DOHH2 (cell line): ENCODE results near the gene C1QTNF12.

Source experiments
- H3F3A ChIP-seq: fragments of 200-600 bp; sonication (generic), shearing (Covaris generic); 2 replicates; pipeline ENCODE4 v1.6.0; 2016; ENCODE audit warnings: antibody characterized with exemption, mild to moderate bottlenecking; ENCODE audit not compliant: control insufficient read depth, insufficient read depth
- H3K27ac ChIP-seq: fragments of 200-600 bp; sonication (generic); 2 replicates; pipeline ENCODE4 v1.5.1; 2014; ENCODE audit warnings: low read depth, mild to moderate bottlenecking, low read length, moderate library complexity
- H3K27me3 ChIP-seq: fragments of 200-600 bp; sonication (generic); 2 replicates; pipeline ENCODE4 v1.6.1; 2014; ENCODE audit warnings: mild to moderate bottlenecking, low read length, mixed read lengths; ENCODE audit not compliant: control insufficient read depth
- H3K36me3 ChIP-seq: fragments of 200-600 bp; sonication (generic); 2 replicates; pipeline ENCODE4 v1.6.1; 2014; ENCODE audit warnings: mild to moderate bottlenecking, low read length, moderate library complexity, mixed read lengths; ENCODE audit not compliant: control insufficient read depth
- H3K4me1 ChIP-seq: fragments of 200-600 bp; sonication (generic); 2 replicates; pipeline ENCODE4 v1.6.1; 2014; ENCODE audit warnings: mild to moderate bottlenecking, low read length, mixed read lengths; ENCODE audit not compliant: control insufficient read depth
- H3K4me2 ChIP-seq: fragments of 200-600 bp; sonication (generic); 2 replicates; pipeline ENCODE4 v1.6.0; 2014; ENCODE audit warnings: mild to moderate bottlenecking, low read length, moderate library complexity
- H3K4me3 ChIP-seq: fragments of 200-600 bp; sonication (generic); 2 replicates; pipeline ENCODE4 v1.5.1; 2014; ENCODE audit warnings: mild to moderate bottlenecking, low read length, mixed read lengths
- H3K79me2 ChIP-seq: fragments of 200-600 bp; sonication (generic); 2 replicates; pipeline ENCODE4 v1.6.1; 2014; ENCODE audit warnings: mild to moderate bottlenecking, low read length, mixed read lengths; ENCODE audit not compliant: control insufficient read depth
- H3K9me2 ChIP-seq: fragments of 200-600 bp; sonication (generic); replicated peaks from 2 replicates; pipeline ENCODE4 v1.6.1; 2014; ENCODE audit warnings: mild to moderate bottlenecking, low read length, mixed read lengths; ENCODE audit not compliant: control insufficient read depth
- H3K9me3 ChIP-seq: fragments of 200-600 bp; sonication (generic); 2 replicates; pipeline ENCODE4 v1.6.1; 2014; ENCODE audit warnings: antibody characterized with exemption, low read length, mixed read lengths; ENCODE audit not compliant: control insufficient read depth, insufficient read depth
- H4K20me1 ChIP-seq: fragments of 200-600 bp; sonication (generic); 2 replicates; pipeline ENCODE4 v1.6.0; 2014; ENCODE audit warnings: low read depth, mild to moderate bottlenecking, antibody characterized with exemption, low read length, moderate library complexity; ENCODE audit not compliant: control insufficient read depth, insufficient read depth
- EZH2phosphoT487 ChIP-seq: fragments of 200-600 bp; sonication (generic); IDR thresholded peaks from 2 replicates; pipeline ENCODE4 v1.6.1; 2017; ENCODE audit warnings: borderline replicate concordance, mild to moderate bottlenecking, antibody characterized with exemption, low read length, moderate library complexity, mixed read lengths
- TF ChIP-seq, protein P1 (sequence below): fragments of 200-600 bp; sonication (generic); IDR thresholded peaks from one replicate; pipeline ENCODE4 v1.5.1; 2014; ENCODE audit warnings: antibody characterized with exemption, mild to moderate bottlenecking, low read depth, low read length; ENCODE audit not compliant: poor library complexity, severe bottlenecking

The C1QTNF12 gene

DNA sequence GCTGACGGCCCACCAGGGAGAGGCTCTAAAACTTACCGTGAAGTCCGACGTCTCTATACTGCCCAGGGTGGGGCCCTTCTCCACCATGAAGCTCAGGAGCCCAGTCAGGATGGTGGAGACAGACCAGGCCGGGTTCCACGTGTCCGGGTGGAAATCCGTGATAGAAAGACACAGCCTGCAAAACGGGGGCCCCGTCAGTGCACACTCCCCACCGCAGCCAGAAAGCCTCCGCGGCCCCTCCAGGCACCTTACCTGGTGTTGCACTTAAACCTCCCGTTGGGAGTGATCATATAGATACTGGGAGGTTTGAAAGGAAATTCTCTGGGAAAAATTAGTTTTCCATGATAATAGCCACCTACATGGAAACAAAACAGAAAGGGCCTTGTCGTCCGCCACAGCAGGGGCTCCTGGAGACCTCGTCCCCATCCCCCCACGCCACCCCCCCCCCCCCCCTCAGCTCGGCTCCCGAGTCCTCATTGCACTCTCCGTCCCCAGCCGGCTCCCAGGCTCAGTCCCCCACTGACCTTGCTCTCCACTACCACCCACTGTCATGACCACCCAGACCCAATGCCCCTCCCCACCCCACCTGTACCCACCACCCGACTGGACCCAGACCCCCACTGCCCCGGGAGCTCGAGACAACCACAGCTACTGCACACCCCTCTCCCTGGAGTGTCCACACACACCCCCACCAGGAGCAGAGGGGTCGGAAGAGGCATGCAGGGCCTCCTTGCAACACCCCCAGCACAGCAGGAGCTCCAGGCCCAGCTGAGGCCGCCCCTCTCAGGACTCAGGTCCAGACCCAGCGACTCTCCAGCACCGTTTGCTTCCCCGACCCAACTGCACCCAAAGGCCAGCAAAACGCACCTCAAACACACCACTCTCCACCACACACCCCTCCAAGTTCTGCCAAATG is 10.7 kb upstream of the C1QTNF12 start:
- no peak overlapping the region for H3K4me2 ChIP-seq
- TF ChIP-seq, protein P1, sequence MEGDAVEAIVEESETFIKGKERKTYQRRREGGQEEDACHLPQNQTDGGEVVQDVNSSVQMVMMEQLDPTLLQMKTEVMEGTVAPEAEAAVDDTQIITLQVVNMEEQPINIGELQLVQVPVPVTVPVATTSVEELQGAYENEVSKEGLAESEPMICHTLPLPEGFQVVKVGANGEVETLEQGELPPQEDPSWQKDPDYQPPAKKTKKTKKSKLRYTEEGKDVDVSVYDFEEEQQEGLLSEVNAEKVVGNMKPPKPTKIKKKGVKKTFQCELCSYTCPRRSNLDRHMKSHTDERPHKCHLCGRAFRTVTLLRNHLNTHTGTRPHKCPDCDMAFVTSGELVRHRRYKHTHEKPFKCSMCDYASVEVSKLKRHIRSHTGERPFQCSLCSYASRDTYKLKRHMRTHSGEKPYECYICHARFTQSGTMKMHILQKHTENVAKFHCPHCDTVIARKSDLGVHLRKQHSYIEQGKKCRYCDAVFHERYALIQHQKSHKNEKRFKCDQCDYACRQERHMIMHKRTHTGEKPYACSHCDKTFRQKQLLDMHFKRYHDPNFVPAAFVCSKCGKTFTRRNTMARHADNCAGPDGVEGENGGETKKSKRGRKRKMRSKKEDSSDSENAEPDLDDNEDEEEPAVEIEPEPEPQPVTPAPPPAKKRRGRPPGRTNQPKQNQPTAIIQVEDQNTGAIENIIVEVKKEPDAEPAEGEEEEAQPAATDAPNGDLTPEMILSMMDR = no peak
- no peak for TF ChIP-seq EZH2phosphoT487
- 0 out of 2 replicates have a peak, but pooled peaks cover 3% of the 10 kb centered on the region for H3F3A ChIP-seq
- H3K27me3 ChIP-seq = no peaks in the 10 kb centered on the region
- no peaks in the 10 kb centered on the region for H4K20me1 ChIP-seq
- no peak overlapping the region for H3K27ac ChIP-seq
- H3K9me3 ChIP-seq = no peaks in the 10 kb centered on the region
- peaks cover 19% of the 10 kb centered on the region for H3K4me1 ChIP-seq
- H3K4me3 ChIP-seq = no peak overlapping the region
- no peaks in the 10 kb centered on the region for H3K9me2 ChIP-seq
- H3K36me3 ChIP-seq = peaks cover 68% of the 10 kb centered on the region
- peaks cover 22% of the 10 kb centered on the region for H3K79me2 ChIP-seq

DNA sequence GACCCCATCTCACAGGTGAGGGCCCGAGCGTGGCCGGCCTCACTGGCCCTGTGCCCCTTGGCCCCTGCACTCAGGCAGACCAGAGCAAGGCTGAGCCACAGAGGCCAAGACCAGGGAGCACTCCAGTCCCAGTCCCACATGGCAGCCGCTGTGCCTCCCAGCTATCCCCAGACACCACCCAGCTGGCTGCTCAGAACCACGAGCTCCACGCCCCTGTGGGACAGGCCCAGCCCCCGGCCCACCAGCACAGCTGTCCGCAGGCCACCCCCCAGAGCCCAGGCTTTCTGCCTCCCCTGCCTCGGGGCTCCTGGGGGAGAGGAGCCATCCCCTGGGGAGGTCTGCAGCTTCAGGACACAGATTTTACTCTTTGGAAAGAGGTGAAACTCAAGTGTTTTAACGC is 9.1 kb upstream of the C1QTNF12 start:
- Histone ChIP-seq H3K4me3 (no peak overlapping the region), H3K9me2 (no peaks in the 10 kb centered on the region), H4K20me1 (no peaks in the 10 kb centered on the region), H3K27me3 (no peaks in the 10 kb centered on the region), H3K9me3 (no peaks in the 10 kb centered on the region), H3K4me2 (no peak overlapping the region), H3F3A (0 out of 2 replicates have a peak, but pooled peaks cover 1% of the 10 kb centered on the region), H3K4me1 (peaks cover 23% of the 10 kb centered on the region), H3K36me3 (peaks cover 57% of the 10 kb centered on the region), H3K27ac (no peak overlapping the region), H3K79me2 (peaks cover 17% of the 10 kb centered on the region)
- TF ChIP-seq EZH2phosphoT487 = no peak
- TF ChIP-seq, protein P1 = no peak

DNA sequence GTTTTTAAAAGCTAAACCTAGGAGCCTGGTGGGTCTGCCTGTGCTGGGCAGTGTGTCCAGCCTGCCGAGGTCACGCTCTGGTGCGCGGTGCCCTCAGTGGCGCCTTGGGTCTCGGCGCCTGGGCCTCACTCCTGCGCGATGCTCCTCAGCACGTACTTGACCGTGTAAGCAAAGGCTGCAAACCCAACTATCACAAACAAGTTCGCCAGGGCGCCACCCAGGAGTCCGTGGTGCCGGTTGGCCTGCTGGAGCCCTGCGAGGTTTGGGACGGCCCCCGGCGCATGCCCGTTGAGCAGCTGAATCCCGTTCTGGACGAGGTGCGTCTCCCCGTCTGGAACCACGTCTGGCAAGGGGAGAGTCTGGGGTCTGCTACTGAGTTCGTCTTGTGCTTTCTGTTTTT is 8.6 kb upstream of the C1QTNF12 start:
- no peak overlapping the region for H3K4me2 ChIP-seq
- H3K4me3 ChIP-seq = no peak overlapping the region
- H3K4me1 ChIP-seq = peaks cover 20% of the 10 kb centered on the region
- H3K27me3 ChIP-seq = no peaks in the 10 kb centered on the region
- H3K9me2 ChIP-seq = no peaks in the 10 kb centered on the region
- no peaks in the 10 kb centered on the region for H3F3A ChIP-seq
- peaks cover 53% of the 10 kb centered on the region for H3K36me3 ChIP-seq
- peaks cover 16% of the 10 kb centered on the region for H3K79me2 ChIP-seq
- H3K27ac ChIP-seq = no peak overlapping the region
- no peaks in the 10 kb centered on the region for H4K20me1 ChIP-seq
- H3K9me3 ChIP-seq = no peaks in the 10 kb centered on the region
- no peak for TF ChIP-seq EZH2phosphoT487
- TF ChIP-seq, protein P1 = no peak
